GM12878 (cell line): ENCODE results near the gene TRIM61. TPM values are rescaled to one million over a fixed set of nuclear protein-coding genes. Genes with fewer than 3 reads are reported as not detected.
A peak's percentile ranks its signal among the peaks of the same experiment; 100 is the strongest.

Source experiments
- ATAC-seq: fragments of 200-7000 bp; cut with Tn5 transposase; 3 replicates; pipeline ENCODE4 v1.9.1; 2020; ENCODE audit warnings: mild to moderate bottlenecking, moderate library complexity
- BruUV-seq: library from RNA; stranded (reverse); fragments of 400-500 nt; replicated peaks from 2 replicates; lab custom pipeline; 2021; lab: Mats Ljungman, UMichigan
- CTCF ChIA-PET: fragments of 300-600 bp; sonication (Branson Sonifier 250); formaldehyde crosslinking; extraction: SDS; loops from one replicate; lab custom pipeline; 2021; ENCODE audit warnings: inconsistent platforms; lab: Yijun Ruan, JAX
- POLR2A ChIA-PET: fragments of 350-600 bp; formaldehyde crosslinking; extraction: SDS; loops from one replicate; lab custom pipeline; 2021; ENCODE audit warnings: inconsistent platforms; lab: Charles Lee
- RAD21 ChIA-PET: fragments of 300-600 bp; sonication (Branson Sonifier 250); formaldehyde crosslinking; loops from one replicate; lab custom pipeline; 2023; ENCODE audit warnings: antibody characterized with exemption; ENCODE audit not compliant: unreplicated experiment; lab: Charles Lee
- SMC1A ChIA-PET: fragments of 300-600 bp; sonication (Branson Sonifier 250); formaldehyde crosslinking; loops from one replicate; lab custom pipeline; 2023; ENCODE audit not compliant: unreplicated experiment, uncharacterized antibody; lab: Charles Lee
- DNase-seq: peaks from one replicate; pipeline ENCODE4 v3.0.0-alpha.2; 2011; ENCODE audit warnings: low read depth, low spot score
- FAIRE-seq: peaks from 3 replicates; lab custom pipeline; 2011; peaks lifted over from hg19 to GRCh38; lab: Jason Lieb, UNC
- H2AFZ ChIP-seq: 2 replicates; pipeline ENCODE4 v1.6.0; 2011; ENCODE audit warnings: low read depth, low read length, control low read depth; ENCODE audit not compliant: control insufficient read depth
- H3K27ac ChIP-seq: 2 replicates; pipeline ENCODE4 v1.5.1; 2011; ENCODE audit warnings: control low read depth; ENCODE audit not compliant: control insufficient read depth, insufficient read depth
- H3K27me3 ChIP-seq, 2 experiments: replicated peaks in 1 of 2; 2 replicates each; pipeline versions ENCODE4 v1.6.0 to v1.6.1; 2011; ENCODE audit warnings: low read length in 1 of 2; ENCODE audit not compliant: control insufficient read depth in 2 of 2, insufficient read depth in 2 of 2
- H3K36me3 ChIP-seq, 2 experiments: 2 replicates each; pipeline ENCODE4 v1.5.1; 2011; ENCODE audit warnings: low read length in 1 of 2; ENCODE audit not compliant: control insufficient read depth in 2 of 2, insufficient read depth in 2 of 2
- H3K4me1 ChIP-seq: 2 replicates; pipeline ENCODE4 v1.6.1; 2011; ENCODE audit warnings: mild to moderate bottlenecking, low read length, moderate library complexity, mixed read lengths; ENCODE audit not compliant: control insufficient read depth, insufficient read depth
- H3K4me2 ChIP-seq: 2 replicates; pipeline ENCODE4 v1.6.0; 2011; ENCODE audit warnings: control low read depth; ENCODE audit not compliant: control insufficient read depth, insufficient read depth
- H3K4me3 ChIP-seq: fragments of 200-600 bp; sonication (generic); 2 replicates; pipeline ENCODE4 v1.5.1; 2016
- H3K79me2 ChIP-seq: 2 replicates; pipeline ENCODE4 v1.6.0; 2011; ENCODE audit warnings: low read length; ENCODE audit not compliant: control insufficient read depth, insufficient read depth
- H3K9ac ChIP-seq: 2 replicates; pipeline ENCODE4 v1.8.0; 2011; ENCODE audit warnings: low read length, control low read depth, mixed read lengths; ENCODE audit not compliant: control insufficient read depth, insufficient read depth
- H3K9me3 ChIP-seq: replicated peaks from 3 replicates; pipeline ENCODE4 v1.5.1; 2011; ENCODE audit warnings: mild to moderate bottlenecking, low read length; ENCODE audit not compliant: control insufficient read depth, insufficient read depth
- H4K20me1 ChIP-seq: 2 replicates; pipeline ENCODE4 v1.6.0; 2011; ENCODE audit not compliant: control insufficient read depth, insufficient read depth
- BCLAF1 ChIP-seq: fragments of 450-650 bp; IDR thresholded peaks from 2 replicates; pipeline ENCODE4 v1.6.1; 2017; ENCODE audit warnings: antibody characterized with exemption, mild to moderate bottlenecking, moderate library complexity
- MXI1 ChIP-seq: fragments of 150-350 bp; IDR thresholded peaks from 2 replicates; pipeline ENCODE4 v1.6.1; 2011; ENCODE audit warnings: low read depth, mild to moderate bottlenecking, inconsistent platforms, low read length, improper control_type of control experiment
- RUNX3 ChIP-seq: IDR thresholded peaks from 2 replicates; pipeline ENCODE4 v1.6.1; 2012; ENCODE audit warnings: low read length, inconsistent platforms
- SMARCA5 ChIP-seq: fragments of 450-650 bp; IDR thresholded peaks from 2 replicates; pipeline ENCODE4 v1.6.1; 2017; ENCODE audit warnings: mild to moderate bottlenecking
- ZNF384 ChIP-seq: IDR thresholded peaks from 2 replicates; pipeline ENCODE4 v1.6.1; 2012; ENCODE audit warnings: low read depth, mild to moderate bottlenecking, low read length, improper control_type of control experiment, borderline replicate concordance
- ZSCAN29 ChIP-seq: fragments of 450-650 bp; IDR thresholded peaks from 2 replicates; pipeline ENCODE4 v1.6.1; 2017; ENCODE audit warnings: mild to moderate bottlenecking, moderate library complexity
- WGBS: methylation state at CpG from one replicate; pipeline ENCODE4 v1.1.6; 2016; ENCODE audit warnings: low lambda C conversion rate; ENCODE audit not compliant: insufficient replicate concordance, insufficient coverage; ENCODE audit errors: missing lambda C conversion rate; 5-methylcytosine and 5-hydroxymethylcytosine counted together
- in situ Hi-C: fragments of 300-500 bp; cut with MboI; formaldehyde crosslinking; loops from 9 replicates; pipeline ENCODE4 v1.14.3; 2018; ENCODE audit warnings: mixed read lengths
- intact Hi-C: fragments of 100-400 bp; cut with micrococcal nuclease; formaldehyde crosslinking; loops from one replicate; pipeline ENCODE4 v1.14.2; 2022; ENCODE audit not compliant: unreplicated experiment
- polyA plus RNA-seq, 11 experiments: library from polyadenylated mRNA; depleted of rRNA in 4 of 11; unstranded in 6 of 11; stranded (reverse) in 5 of 11; fragments of >200 nt; fragmentation: Nextera tagmentation in 4 of 11; fragmentation: Illumina TruSeq in 1 of 11; extraction: Ambion mirVana in 4 of 11; extraction: Trizol in 1 of 11; gene quantifications; 1 replicate in 1 of 11; 2 replicates in 10 of 11; pipeline versions ENCODE4 v1.2.1 to v1.2.3, GENCODE V29; 2011 to 2016; ENCODE audit warnings: inconsistent platforms in 2 of 11, missing spikeins in 2 of 11, low read depth in 1 of 11
- total RNA-seq, 4 experiments: library from RNA; depleted of rRNA in 3 of 4; stranded (reverse); fragments of >200 nt in 3 of 4; fragmentation: Illumina TruSeq in 1 of 4; extraction: Trizol in 1 of 4; gene quantifications; 2 replicates each; pipeline versions ENCODE4 v1.2.1 to v1.2.3, GENCODE V29; 2013 to 2021
- TF ChIP-seq, protein P1 (sequence below): IDR thresholded peaks from 2 replicates; pipeline ENCODE4 v1.6.1; 2011; ENCODE audit warnings: low read depth, mild to moderate bottlenecking, low read length, moderate library complexity, borderline replicate concordance; ENCODE audit errors: extremely low read depth

TRIM61 gene
- total and polyA plus RNA-seq, 10 of the 15 experiments (the other 5 are each of a cell fraction or from before 2014, with no cell fraction given) = 3.2 to 10.9 (median 5.7) TPM

GRCh38 chr4:164926301-164926700, 51.2 kb downstream of the TRIM61 start (continued):
- TF ChIP-seq, protein P1, sequence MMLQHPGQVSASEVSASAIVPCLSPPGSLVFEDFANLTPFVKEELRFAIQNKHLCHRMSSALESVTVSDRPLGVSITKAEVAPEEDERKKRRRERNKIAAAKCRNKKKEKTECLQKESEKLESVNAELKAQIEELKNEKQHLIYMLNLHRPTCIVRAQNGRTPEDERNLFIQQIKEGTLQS = no peak
- TF ChIP-seq ZNF384 = no peak
- TF ChIP-seq BCLAF1 = no peak
- no peak for TF ChIP-seq ZSCAN29
- no peak for TF ChIP-seq SMARCA5

GRCh38 chr4:164924670-164925238, 52.7 kb downstream of the TRIM61 start:
- Histone ChIP-seq H3K79me2 (no peaks in the 10 kb centered on the region), H3K36me3 (no peaks in the 10 kb centered on the region), H3K4me1 (peaks cover 6% of the 10 kb centered on the region; the same call in 1 of the 2 replicates), H3K27ac (no peak overlapping the region), H3K9ac (no peak overlapping the region), H3K4me2 (no peak overlapping the region), H3K27me3 (no peaks in the 10 kb centered on the region), H3K9me3 (no peaks in the 10 kb centered on the region; the same call in 2 of the 3 replicates), H2AFZ (no peak overlapping the region), H3K4me3 (no peak overlapping the region), H4K20me1 (no peaks in the 10 kb centered on the region)
- SMC1A ChIA-PET = no interaction called here
- DNase-seq (no peak), ATAC-seq (peak; percentile 73), FAIRE-seq (no peak)
- POLR2A ChIA-PET = no interaction called here
- TF ChIP-seq BCLAF1 = no peak
- TF ChIP-seq MXI1 = no peak
- peak; percentile 36 for TF ChIP-seq RUNX3
- no TSS peak for BruUV-seq
- intact Hi-C loops = no loop called here
- RAD21 ChIA-PET = interaction anchor here (1.3 kb wide), 1 partner anchor 11 kb away, joined by 4 read pairs; no protein-coding TSS in a partner anchor
- in situ Hi-C loops = loop anchor here (25.0 kb wide), 1 partner anchor 1762 kb away; the partner anchor contains the start of gene NAF1
- CTCF ChIA-PET = interaction anchor here (2.1 kb wide), 1 partner anchor 10 kb away, joined by 8 read pairs; no protein-coding TSS in a partner anchor
- 78% methylated on average over 3 of the region's 3 CpGs for WGBS
